K562 (cell line): ENCODE data around the gene WWC2. TPM values are rescaled to one million over a fixed set of nuclear protein-coding genes. Genes with fewer than 3 reads are reported as not detected.
A peak's percentile ranks its signal among the peaks of the same experiment; 100 is the strongest.

Experiments
- BACH1 ChIP-seq: fragments of 200-800 bp; sonication (Bioruptor generic); IDR thresholded peaks from 2 replicates; pipeline ENCODE4 v1.6.1; 2016; ENCODE audit warnings: missing genetic modification characterization, missing compliant biosample characterization
- CBFA2T2 ChIP-seq: fragments of 450-650 bp; conservative IDR thresholded peaks from 2 replicates; pipeline ENCODE4 v1.6.1; 2017; ENCODE audit warnings: mild to moderate bottlenecking
- CLOCK ChIP-seq: fragments of 250-450 bp; sonication (Bioruptor Pico); IDR thresholded peaks from 2 replicates; pipeline ENCODE4 v1.4.0; 2020; ENCODE audit warnings: mild to moderate bottlenecking, moderate library complexity, borderline replicate concordance
- DACH1 ChIP-seq: fragments of 450-650 bp; IDR thresholded peaks from 2 replicates; pipeline ENCODE4 v1.6.1; 2018; ENCODE audit not compliant: partially characterized antibody
- ERF ChIP-seq: fragments of 450-650 bp; formaldehyde crosslinking; IDR thresholded peaks from 2 replicates; pipeline ENCODE4 v1.4.0; 2020; ENCODE audit warnings: mild to moderate bottlenecking, mixed read lengths
- NCOA6 ChIP-seq: fragments of 450-650 bp; IDR thresholded peaks from 2 replicates; pipeline ENCODE4 v1.6.1; 2017; ENCODE audit warnings: mild to moderate bottlenecking
- PCBP1 ChIP-seq: fragments of 200-400 bp; formaldehyde crosslinking; IDR thresholded peaks from 2 replicates; pipeline ENCODE4 v1.6.1; 2018; ENCODE audit warnings: mild to moderate bottlenecking, low read depth, low read length; ENCODE audit not compliant: poor library complexity, severe bottlenecking
- SMAD4 ChIP-seq: fragments of 250-450 bp; sonication (Bioruptor Pico); conservative IDR thresholded peaks from 2 replicates; pipeline ENCODE4 v1.8.0; 2021; ENCODE audit warnings: inconsistent platforms, mild to moderate bottlenecking, moderate library complexity
- SRSF3 ChIP-seq: fragments of 200-400 bp; formaldehyde crosslinking; IDR thresholded peaks from 2 replicates; pipeline ENCODE4 v1.6.1; 2016; ENCODE audit warnings: mild to moderate bottlenecking, low read length, moderate library complexity; ENCODE audit not compliant: insufficient read depth
- STAT5A ChIP-seq: IDR thresholded peaks from 2 replicates; pipeline ENCODE4 v1.6.1; 2012; ENCODE audit warnings: low read length, inconsistent platforms, borderline replicate concordance
- TSC22D4 ChIP-seq: fragments of 450-650 bp; IDR thresholded peaks from 2 replicates; pipeline ENCODE4 v1.6.1; 2016; ENCODE audit warnings: missing genetic modification characterization, missing biosample characterization, control low read depth
- ZFX ChIP-seq: sonication (generic); formaldehyde crosslinking; IDR thresholded peaks from 2 replicates; pipeline ENCODE4 v1.8.0; 2022; ENCODE audit warnings: mild to moderate bottlenecking, missing genetic modification reagents, moderate library complexity
- ZNF224 ChIP-seq: sonication (generic); formaldehyde crosslinking; IDR thresholded peaks from 2 replicates; pipeline ENCODE4 v1.8.0; 2022; ENCODE audit warnings: mild to moderate bottlenecking, missing genetic modification reagents
- ZNF274 ChIP-seq: IDR thresholded peaks from 2 replicates; pipeline ENCODE4 v1.6.1; 2011; ENCODE audit warnings: low read depth, mild to moderate bottlenecking, low read length, moderate library complexity, borderline replicate concordance
- ZNF449 ChIP-seq: fragments of 250-450 bp; sonication (Bioruptor Pico); IDR thresholded peaks from 2 replicates; pipeline ENCODE4 v1.8.0; 2022; ENCODE audit warnings: moderate library complexity, mild to moderate bottlenecking, inconsistent platforms
- ZNF518B ChIP-seq: fragments of 250-450 bp; sonication (Bioruptor Pico); IDR thresholded peaks from 2 replicates; pipeline ENCODE4 v1.5.0; 2021; ENCODE audit warnings: mild to moderate bottlenecking, moderate library complexity
- ZNF75A ChIP-seq: fragments of 450-650 bp; formaldehyde crosslinking; IDR thresholded peaks from 2 replicates; pipeline ENCODE4 v1.4.0; 2020; ENCODE audit warnings: mild to moderate bottlenecking
- polyA plus RNA-seq, 8 experiments: library from polyadenylated mRNA; depleted of rRNA in 4 of 8; stranded (reverse) in 5 of 8; unstranded in 3 of 8; fragments of >200 nt; fragmentation: Nextera tagmentation in 2 of 8; fragmentation: Illumina TruSeq in 1 of 8; extraction: Ambion mirVana in 2 of 8; extraction: Trizol in 1 of 8; gene quantifications; 2 replicates each; pipeline versions ENCODE4 v1.2.1 to v1.2.3, GENCODE V29; 2011 to 2014; ENCODE audit warnings: inconsistent platforms in 1 of 8, missing spikeins in 1 of 8
- total RNA-seq, 7 experiments: library from RNA; depleted of rRNA in 6 of 7; stranded (reverse); fragments of >200 nt in 6 of 7; fragmentation: Illumina TruSeq in 2 of 7; extraction: Trizol in 2 of 7; gene quantifications; 2 replicates each; pipeline versions ENCODE4 v1.2.1 to v1.2.3, GENCODE V29; 2011 to 2021; ENCODE audit warnings: low replicate concordance in 1 of 7

WWC2 gene
- total and polyA plus RNA-seq, 9 of the 15 experiments (the other 6 are each of a cell fraction or from before 2014, with no cell fraction given), result 3.7 to 39.4 (median 19.6) TPM

- no peak for TF ChIP-seq CLOCK (CRISPR knock-in tag)
- no peak for TF ChIP-seq ZNF75A (CRISPR knock-in tag)
- 0 out of 2 replicates have a peak, but pooled peaks have one; percentile 12 for TF ChIP-seq CBFA2T2
- TF ChIP-seq ZNF518B (CRISPR knock-in tag), result no peak
- TF ChIP-seq ERF (CRISPR knock-in tag), result no peak
- TF ChIP-seq DACH1, result no peak
- peak; percentile 34; the same call in 1 of the 2 replicates for TF ChIP-seq STAT5A
- TF ChIP-seq ZNF449 (CRISPR knock-in tag), result no peak
- TF ChIP-seq SMAD4 (CRISPR knock-in tag), result peak; percentile 53; the same call in 1 of the 2 replicates
- no peak for TF ChIP-seq SRSF3
- no peak for TF ChIP-seq TSC22D4 (tag)
- no peak for TF ChIP-seq NCOA6
- no peak for TF ChIP-seq ZFX (CRISPR knock-in tag)
- TF ChIP-seq ZNF224 (CRISPR knock-in tag), result no peak
- TF ChIP-seq ZNF274, result no peak
- TF ChIP-seq BACH1, result peak; percentile 41; the same call in 1 of the 2 replicates
- no peak for TF ChIP-seq PCBP1
Observed at GRCh38 chr4:183335369-183335940, 236.4 kb downstream of the WWC2 start (continued).
